Panc1 (cell line): ENCODE data around the gene CDKL1. TPM values are rescaled to one million over a fixed set of nuclear protein-coding genes. Genes with fewer than 3 reads are reported as not detected.

ENCODE experiments used
- ATAC-seq: fragments of 200-7000 bp; cut with Tn5 transposase; 2 replicates; pipeline ENCODE4 v1.9.1; 2020; ENCODE audit warnings: mild to moderate bottlenecking, moderate library complexity
- BruUV-seq: library from RNA; stranded (reverse); fragments of 400-500 nt; replicated peaks from 2 replicates; lab custom pipeline; 2021; lab: Mats Ljungman, UMichigan
- CTCF ChIA-PET: fragments of 300-600 bp; sonication (Branson Sonifier 250); formaldehyde crosslinking; loops from one replicate; lab custom pipeline; 2022; ENCODE audit warnings: antibody characterized with exemption; lab: Charles Lee
- POLR2A ChIA-PET: fragments of 300-600 bp; sonication (Branson Sonifier 250); formaldehyde crosslinking; loops from one replicate; lab custom pipeline; 2022; ENCODE audit warnings: antibody characterized with exemption; lab: Charles Lee
- DNase-seq: peaks from one replicate; pipeline ENCODE4 v3.0.0-alpha.2; 2010; ENCODE audit warnings: low read depth, low spot score
- H3K27ac ChIP-seq: 2 replicates; pipeline ENCODE4 v1.5.1; 2011; ENCODE audit warnings: mild to moderate bottlenecking, low read length, inconsistent platforms
- H3K27me3 ChIP-seq: fragments of 200-500 bp; sonication (Bioruptor generic); 2 replicates; pipeline ENCODE4 v1.6.0; 2014; ENCODE audit warnings: low read length, inconsistent platforms; ENCODE audit not compliant: control insufficient read depth, insufficient read depth
- H3K36me3 ChIP-seq: fragments of 200-500 bp; sonication (Bioruptor generic); 2 replicates; pipeline ENCODE4 v1.5.1; 2014; ENCODE audit warnings: inconsistent platforms, mild to moderate bottlenecking, low read length, moderate library complexity; ENCODE audit not compliant: control insufficient read depth, insufficient read depth
- H3K4me1 ChIP-seq: 2 replicates; pipeline ENCODE4 v1.5.1; 2011; ENCODE audit warnings: inconsistent platforms, mild to moderate bottlenecking, low read length, moderate library complexity; ENCODE audit not compliant: control insufficient read depth, insufficient read depth
- H3K4me3 ChIP-seq, 2 experiments: 2 replicates each; pipeline ENCODE4 v1.5.1; 2011 to 2012; ENCODE audit warnings: low read depth in 2 of 2, low read length in 2 of 2, mild to moderate bottlenecking in 2 of 2, inconsistent platforms in 1 of 2, moderate library complexity in 1 of 2
- H3K9me3 ChIP-seq: fragments of 200-500 bp; sonication (Bioruptor generic); 2 replicates; pipeline ENCODE4 v1.5.1; 2014; ENCODE audit warnings: low read depth, mild to moderate bottlenecking, inconsistent platforms, low read length, moderate library complexity; ENCODE audit not compliant: control insufficient read depth, insufficient read depth
- POLR2AphosphoS5 ChIP-seq: IDR thresholded peaks from 2 replicates; pipeline ENCODE4 v1.6.1; 2012; ENCODE audit warnings: mild to moderate bottlenecking, low read depth, low read length, moderate library complexity
- SIN3A ChIP-seq: IDR thresholded peaks from 2 replicates; pipeline ENCODE4 v1.6.1; 2012; ENCODE audit warnings: low read depth, mild to moderate bottlenecking, low read length, moderate library complexity, borderline replicate concordance; ENCODE audit not compliant: insufficient read depth
- TCF7L2 ChIP-seq: IDR thresholded peaks from 2 replicates; pipeline ENCODE4 v1.6.1; 2011; ENCODE audit warnings: mild to moderate bottlenecking, low read depth, low read length, inconsistent platforms
- in situ Hi-C: cut with HindIII; loops from 2 replicates; pipeline ENCODE4 v1.10.0; 2016; ENCODE audit warnings: low sequenced_read_pairs, low pct_unique_long_range_greater_than_20kb
- intact Hi-C: fragments of 100-400 bp; cut with micrococcal nuclease; formaldehyde crosslinking; loops from one replicate; pipeline ENCODE4 v1.10.0; 2022; ENCODE audit not compliant: unreplicated experiment
- total RNA-seq: library from RNA; stranded (reverse); gene quantifications from one replicate; pipeline ENCODE4 v1.2.1, GENCODE V29; 2021; ENCODE audit not compliant: unreplicated experiment
- TF ChIP-seq, protein P1 (sequence below), 2 experiments: IDR thresholded peaks; 2 replicates each; pipeline ENCODE4 v1.6.1; 2011 to 2012; ENCODE audit warnings: low read depth in 2 of 2, control low read depth in 1 of 2, low read length in 1 of 2, mild to moderate bottlenecking in 1 of 2, moderate library complexity in 1 of 2; ENCODE audit not compliant: insufficient read depth in 1 of 2
- TF ChIP-seq, protein P2 (sequence below): fragments of 450-650 bp; IDR thresholded peaks from 2 replicates; pipeline ENCODE4 v1.5.1; 2017; ENCODE audit warnings: mild to moderate bottlenecking

CDKL1 gene
- total RNA-seq, 1 experiment from 2014 or later, result 5.8 TPM

DNA sequence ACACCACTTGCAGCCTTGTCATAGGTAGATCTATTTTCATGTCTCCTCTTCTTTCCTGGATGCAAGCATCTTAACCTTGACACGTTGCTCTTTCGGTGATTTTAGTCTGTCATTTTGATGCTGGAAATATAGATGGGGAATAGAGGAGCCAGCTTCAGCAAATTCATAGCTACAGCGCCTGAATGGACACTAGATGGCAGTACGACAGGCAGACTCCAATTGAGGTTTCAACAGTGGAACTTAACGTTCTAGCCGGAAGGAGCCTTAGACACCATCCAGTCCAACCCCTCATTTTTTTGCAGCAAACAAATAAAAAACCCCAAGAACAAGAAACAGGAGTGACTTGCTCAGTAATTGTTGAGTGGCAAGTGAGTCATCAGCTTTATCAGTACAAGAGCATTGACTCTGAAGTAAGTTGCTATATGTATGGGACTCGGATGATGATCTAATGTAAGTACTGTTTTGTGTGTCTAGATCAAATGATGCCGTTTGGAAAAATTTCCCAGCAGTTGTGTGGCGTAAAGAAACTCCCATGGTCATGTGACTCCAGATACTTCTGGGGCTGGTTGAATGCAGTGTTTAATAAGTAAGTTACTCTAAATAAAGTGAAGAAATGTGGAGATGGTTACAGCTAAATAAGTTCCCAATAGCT, 75.5 kb downstream of the CDKL1 start:
- peaks cover 3% of the 10 kb centered on the region; the same call in 1 of the 2 replicates for H3K36me3 ChIP-seq
- CTCF ChIA-PET, result interaction anchor here (0.6 to 2.0 kb wide), 3 partner anchors 10 to 212 kb away, joined by 3 to 13 read pairs (median 4); no protein-coding TSS in a partner anchor
- no peaks in the 10 kb centered on the region for H3K9me3 ChIP-seq
- H3K4me3 ChIP-seq, result peak overlapping the region; percentile 16 to 38; a peak in 3 of 4 replicates
- BruUV-seq, result no TSS peak
- intact Hi-C loops (loop anchor here (2.0 kb wide), 1 partner anchor 212 kb away; the partner anchor contains the start of gene MAP4K5), in situ Hi-C loops (no loop called here)
- DNase-seq (peak; percentile 87), ATAC-seq (peak; percentile 99)
- H3K27ac ChIP-seq, result peak overlapping the region; percentile 59
- H3K4me1 ChIP-seq, result peaks cover 8% of the 10 kb centered on the region
- no peaks in the 10 kb centered on the region for H3K27me3 ChIP-seq
- TF ChIP-seq, protein P1, sequence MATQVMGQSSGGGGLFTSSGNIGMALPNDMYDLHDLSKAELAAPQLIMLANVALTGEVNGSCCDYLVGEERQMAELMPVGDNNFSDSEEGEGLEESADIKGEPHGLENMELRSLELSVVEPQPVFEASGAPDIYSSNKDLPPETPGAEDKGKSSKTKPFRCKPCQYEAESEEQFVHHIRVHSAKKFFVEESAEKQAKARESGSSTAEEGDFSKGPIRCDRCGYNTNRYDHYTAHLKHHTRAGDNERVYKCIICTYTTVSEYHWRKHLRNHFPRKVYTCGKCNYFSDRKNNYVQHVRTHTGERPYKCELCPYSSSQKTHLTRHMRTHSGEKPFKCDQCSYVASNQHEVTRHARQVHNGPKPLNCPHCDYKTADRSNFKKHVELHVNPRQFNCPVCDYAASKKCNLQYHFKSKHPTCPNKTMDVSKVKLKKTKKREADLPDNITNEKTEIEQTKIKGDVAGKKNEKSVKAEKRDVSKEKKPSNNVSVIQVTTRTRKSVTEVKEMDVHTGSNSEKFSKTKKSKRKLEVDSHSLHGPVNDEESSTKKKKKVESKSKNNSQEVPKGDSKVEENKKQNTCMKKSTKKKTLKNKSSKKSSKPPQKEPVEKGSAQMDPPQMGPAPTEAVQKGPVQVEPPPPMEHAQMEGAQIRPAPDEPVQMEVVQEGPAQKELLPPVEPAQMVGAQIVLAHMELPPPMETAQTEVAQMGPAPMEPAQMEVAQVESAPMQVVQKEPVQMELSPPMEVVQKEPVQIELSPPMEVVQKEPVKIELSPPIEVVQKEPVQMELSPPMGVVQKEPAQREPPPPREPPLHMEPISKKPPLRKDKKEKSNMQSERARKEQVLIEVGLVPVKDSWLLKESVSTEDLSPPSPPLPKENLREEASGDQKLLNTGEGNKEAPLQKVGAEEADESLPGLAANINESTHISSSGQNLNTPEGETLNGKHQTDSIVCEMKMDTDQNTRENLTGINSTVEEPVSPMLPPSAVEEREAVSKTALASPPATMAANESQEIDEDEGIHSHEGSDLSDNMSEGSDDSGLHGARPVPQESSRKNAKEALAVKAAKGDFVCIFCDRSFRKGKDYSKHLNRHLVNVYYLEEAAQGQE (IDR thresholded peaks at IDR 0.05; ENCODE audit: insufficient read depth in 1 of 2, low read depth in 2 of 2, low read length in 1 of 2), result no peak
- TF ChIP-seq, protein P2, sequence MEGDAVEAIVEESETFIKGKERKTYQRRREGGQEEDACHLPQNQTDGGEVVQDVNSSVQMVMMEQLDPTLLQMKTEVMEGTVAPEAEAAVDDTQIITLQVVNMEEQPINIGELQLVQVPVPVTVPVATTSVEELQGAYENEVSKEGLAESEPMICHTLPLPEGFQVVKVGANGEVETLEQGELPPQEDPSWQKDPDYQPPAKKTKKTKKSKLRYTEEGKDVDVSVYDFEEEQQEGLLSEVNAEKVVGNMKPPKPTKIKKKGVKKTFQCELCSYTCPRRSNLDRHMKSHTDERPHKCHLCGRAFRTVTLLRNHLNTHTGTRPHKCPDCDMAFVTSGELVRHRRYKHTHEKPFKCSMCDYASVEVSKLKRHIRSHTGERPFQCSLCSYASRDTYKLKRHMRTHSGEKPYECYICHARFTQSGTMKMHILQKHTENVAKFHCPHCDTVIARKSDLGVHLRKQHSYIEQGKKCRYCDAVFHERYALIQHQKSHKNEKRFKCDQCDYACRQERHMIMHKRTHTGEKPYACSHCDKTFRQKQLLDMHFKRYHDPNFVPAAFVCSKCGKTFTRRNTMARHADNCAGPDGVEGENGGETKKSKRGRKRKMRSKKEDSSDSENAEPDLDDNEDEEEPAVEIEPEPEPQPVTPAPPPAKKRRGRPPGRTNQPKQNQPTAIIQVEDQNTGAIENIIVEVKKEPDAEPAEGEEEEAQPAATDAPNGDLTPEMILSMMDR, result peak; percentile 87
- POLR2A ChIA-PET, result interaction anchor here (0.6 kb wide), 2 partner anchors 14 to 325 kb away, joined by 3 to 5 read pairs; no protein-coding TSS in a partner anchor

DNA sequence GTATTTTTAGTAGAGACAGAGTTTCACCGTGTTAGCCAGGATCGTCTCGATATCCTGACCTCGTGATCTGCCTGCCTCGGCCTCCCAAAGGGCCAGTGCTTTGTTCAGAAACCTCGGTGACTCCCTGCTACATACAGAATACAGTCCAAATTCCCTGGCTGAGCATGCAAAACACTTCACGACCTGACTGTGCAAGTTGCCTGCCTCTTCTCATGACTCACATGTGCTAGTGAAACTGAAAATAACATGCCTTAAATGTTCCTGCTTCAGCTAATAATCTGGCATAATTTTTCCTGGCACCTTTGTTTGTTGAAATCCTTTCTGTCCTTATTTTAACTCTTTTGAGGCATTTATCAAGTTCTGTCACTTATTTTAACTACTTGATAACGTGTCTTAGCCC, 76.4 kb downstream of the CDKL1 start:
- H3K27me3 ChIP-seq, result no peaks in the 10 kb centered on the region
- peaks cover 3% of the 10 kb centered on the region; the same call in 1 of the 2 replicates for H3K36me3 ChIP-seq
- ChIA-PET CTCF (interaction anchor here (0.6 to 2.0 kb wide), 3 partner anchors 11 to 428 kb away, joined by 3 to 13 read pairs (median 4); no protein-coding TSS in a partner anchor), POLR2A (no interaction called here)
- BruUV-seq, result no TSS peak
- intact Hi-C loops, result loop anchor here (2.0 kb wide), 1 partner anchor 213 kb away; the partner anchor contains the start of gene MAP4K5
- no peak overlapping the region for H3K27ac ChIP-seq
- TF ChIP-seq, protein P1 (IDR thresholded peaks at IDR 0.05; ENCODE audit: insufficient read depth in 1 of 2, low read depth in 2 of 2, low read length in 1 of 2), result no peak
- TF ChIP-seq POLR2AphosphoS5 (no peak), SIN3A (no peak), TCF7L2 (no peak)
- TF ChIP-seq, protein P2, result no peak
- no peak overlapping the region for H3K4me3 ChIP-seq
- peaks cover 8% of the 10 kb centered on the region for H3K4me1 ChIP-seq
- DNase-seq, result no peak
- no peak for ATAC-seq
- H3K9me3 ChIP-seq, result no peaks in the 10 kb centered on the region
- in situ Hi-C loops, result no loop called here
